Activated T-cell treated with anti-CD3 and anti-CD28 coated beads for 4 hours (primary cell): ENCODE results near the gene EXOSC5.
A peak's percentile ranks its signal among the peaks of the same experiment; 100 is the strongest.
"Not testable (repeated sequence)": the region's sequence is repeated elsewhere in the genome, so short reads cannot be mapped to it uniquely, and the experiment has no call there.

ENCODE experiments used
- DNase-seq: peaks from one replicate; pipeline ENCODE4 v3.0.0-alpha.2; 2020

EXOSC5 gene

GRCh38 chr19:41364524-41365391, 32.4 kb downstream of the EXOSC5 start:
- DNase-seq: no peak

- DNase-seq: peak; percentile 96
Measured at GRCh38 chr19:41363753-41364523, 33.2 kb downstream of the EXOSC5 start, which contains the start of gene B9D2. B9D2 (minus strand) TSS chr19:41364149; CDS start chr19:41363519, 630 bp downstream.

GRCh38 chr19:41363371-41363752, 33.8 kb downstream of the EXOSC5 start:
- DNase-seq: no peak

GRCh38 chr19:41362143-41362847, 34.9 kb downstream of the EXOSC5 start:
- DNase-seq: no peak

- DNase-seq: no peak
Measured at GRCh38 chr19:41359741-41360140, 37.4 kb downstream of the EXOSC5 start.

- no peak for DNase-seq
Measured at GRCh38 chr19:41357746-41358145, 39.4 kb downstream of the EXOSC5 start.

GRCh38 chr19:41356984-41357739, 40.0 kb downstream of the EXOSC5 start:
- DNase-seq: no peak

- DNase-seq: no peak
Measured at GRCh38 chr19:41355802-41356201, 41.4 kb downstream of the EXOSC5 start.

GRCh38 chr19:41355035-41355434, 42.1 kb downstream of the EXOSC5 start:
- DNase-seq: no peak

GRCh38 chr19:41354343-41354953, 42.7 kb downstream of the EXOSC5 start:
- no peak for DNase-seq

GRCh38 chr19:41353466-41354342, 43.5 kb downstream of the EXOSC5 start, which contains the start of gene TGFB1:
TGFB1 (minus strand) TSS chr19:41353922; CDS start chr19:41353044, 878 bp downstream.
- DNase-seq: peak; percentile 94

GRCh38 chr19:41352609-41353465, 44.3 kb downstream of the EXOSC5 start:
- DNase-seq: peak; percentile 72

GRCh38 chr19:41352279-41352608, 44.9 kb downstream of the EXOSC5 start:
- DNase-seq: no peak

GRCh38 chr19:41351339-41352245, 45.6 kb downstream of the EXOSC5 start:
- peak; percentile 82 for DNase-seq

GRCh38 chr19:41350735-41351338, 46.3 kb downstream of the EXOSC5 start:
- no peak for DNase-seq

- DNase-seq: not testable (repeated sequence)
Measured at GRCh38 chr19:41346916-41347315, 50.2 kb downstream of the EXOSC5 start.

GRCh38 chr19:41344162-41344561, 53.0 kb downstream of the EXOSC5 start:
- no peak for DNase-seq
